NCI-H2107 (cell line): ENCODE results near the gene ADAR.
A peak's percentile ranks its signal among the peaks of the same experiment; 100 is the strongest.

Experiments used
- DNase-seq: peaks from one replicate; lab custom pipeline; 2025; lab: John Stamatoyannopoulos, UW

Gene ADAR

DNA sequence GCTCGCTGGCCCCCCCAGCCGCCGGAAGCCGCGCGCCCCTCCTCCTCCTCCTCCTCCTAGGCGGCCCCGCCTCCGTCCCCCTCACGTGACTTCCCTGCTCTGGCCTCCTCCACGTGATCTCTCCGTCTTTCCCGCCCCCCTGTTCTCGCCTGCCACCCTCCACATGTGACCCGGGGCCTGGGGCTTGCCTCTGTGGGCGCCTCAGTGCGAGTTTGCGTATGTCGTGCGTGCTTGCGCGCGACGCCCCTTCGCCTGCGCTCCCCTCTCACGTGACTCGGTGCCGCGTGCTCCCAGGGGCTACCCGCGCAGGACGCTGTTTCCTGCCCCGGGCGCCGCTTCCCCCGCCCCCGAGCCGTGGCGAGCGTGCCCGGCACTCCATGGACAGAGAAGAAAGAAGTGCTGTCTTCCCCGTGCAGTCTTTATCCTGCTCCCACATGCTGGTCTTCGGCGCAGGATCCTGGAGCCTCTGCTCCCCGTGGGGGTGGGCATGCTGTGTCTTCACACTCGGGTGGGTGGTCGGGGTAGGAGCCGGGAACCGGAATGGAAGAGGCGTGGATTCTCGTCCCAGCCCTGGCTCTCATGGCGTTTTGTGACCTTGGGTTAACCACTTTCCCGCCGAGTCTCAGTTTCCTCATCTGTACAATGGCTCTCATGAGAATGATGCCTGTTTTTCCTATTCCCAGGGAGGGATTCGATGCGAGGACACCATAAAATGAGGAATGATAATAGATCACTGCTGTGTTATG is 49.1 kb downstream of the ADAR start:
- peak; percentile 97 for DNase-seq

GRCh38 chr1:154557939-154558719 is 49.9 kb downstream of the ADAR start, which contains the start of gene UBE2Q1:
TSS of gene UBE2Q1 (minus strand) at chr1:154558662. CDS start at chr1:154558553, 109 bp downstream.
- DNase-seq = no peak

- no peak for DNase-seq
Observed at GRCh38 chr1:154557248-154557938, 50.6 kb downstream of the ADAR start.

DNA sequence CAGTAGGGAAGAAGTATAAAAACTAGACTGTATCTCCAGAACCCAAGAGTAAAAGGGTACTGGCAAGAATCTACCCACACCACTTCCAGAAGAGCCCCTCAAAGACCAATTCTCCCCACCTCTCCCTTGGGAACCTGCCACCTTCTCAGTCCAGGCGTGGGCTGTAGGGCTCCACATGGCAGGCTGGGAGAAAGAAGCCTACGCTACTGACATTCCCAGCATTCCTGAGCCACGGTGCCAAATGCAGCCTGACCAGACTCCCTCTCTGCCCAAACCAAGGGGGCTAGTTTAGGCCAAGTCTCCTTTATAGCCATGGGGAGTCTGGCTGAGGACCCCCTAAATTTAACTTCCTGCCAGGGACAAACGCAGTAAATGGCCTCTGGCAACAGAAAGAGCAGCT is 51.6 kb downstream of the ADAR start:
- no peak for DNase-seq

DNA sequence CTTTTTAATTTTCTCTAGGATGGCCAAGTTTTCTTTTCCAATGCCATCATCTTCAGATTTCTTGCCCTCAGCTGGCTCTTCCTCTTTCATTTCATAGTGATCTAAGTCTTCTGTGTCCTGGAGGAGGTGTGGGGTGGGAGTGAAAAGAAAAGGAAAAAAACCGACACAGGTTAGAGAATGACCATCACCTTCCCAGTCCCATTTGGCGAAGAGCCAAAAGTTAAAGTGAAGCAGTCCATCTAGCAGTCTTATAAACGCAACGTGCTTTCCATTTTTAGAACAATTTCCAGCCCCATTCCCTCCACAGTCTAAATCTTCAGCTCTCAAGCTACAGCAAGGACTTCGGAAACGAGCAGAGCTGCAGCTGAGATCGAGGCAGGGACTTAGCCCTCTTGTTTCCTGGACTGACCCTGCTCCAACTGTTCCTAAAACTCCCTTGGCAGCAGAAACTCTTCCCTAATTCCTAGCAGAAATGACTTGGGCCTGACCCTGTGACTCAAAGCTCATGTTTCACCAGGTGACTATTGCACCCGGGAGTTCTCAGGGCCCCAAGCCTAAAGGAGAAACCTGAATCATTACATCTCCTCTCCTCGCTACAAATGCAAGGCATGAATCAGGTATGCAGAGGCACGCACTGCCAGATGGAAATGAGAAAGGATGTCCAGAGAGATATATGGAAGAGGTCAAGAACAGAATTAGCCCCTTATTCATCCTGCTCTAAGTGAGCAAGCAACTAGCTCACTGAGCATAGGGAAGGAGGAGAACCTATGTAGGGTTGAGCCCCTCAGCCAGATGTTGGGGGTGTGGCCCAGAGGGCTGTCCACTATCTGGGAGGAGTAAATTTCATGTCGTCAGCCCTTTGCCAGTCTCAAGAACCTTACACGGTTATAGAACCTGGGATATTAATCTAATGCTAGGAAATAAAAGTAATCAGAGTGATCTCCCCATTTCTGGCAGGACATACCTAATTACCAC is 54.6 kb downstream of the ADAR start:
- DNase-seq = no peak

DNA sequence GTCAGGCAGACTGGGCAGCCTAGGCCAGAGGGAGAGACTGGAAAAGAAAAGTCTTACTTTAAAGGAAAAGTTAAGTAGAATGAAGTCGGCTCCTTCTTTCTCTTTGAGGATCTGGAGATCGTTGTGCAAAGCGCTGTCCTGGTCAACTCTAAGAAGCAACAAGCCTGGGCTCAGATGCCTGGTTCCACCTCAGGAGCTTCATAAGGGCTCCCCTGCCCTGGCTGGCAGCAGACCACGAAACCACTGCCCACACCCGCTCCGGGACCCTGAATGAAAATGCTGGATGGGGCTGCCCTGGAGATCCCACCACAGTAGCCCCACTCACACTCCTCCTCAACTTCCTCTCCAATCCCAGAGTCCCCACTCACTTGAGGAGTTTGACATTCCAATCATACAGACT is 56.0 kb downstream of the ADAR start:
- DNase-seq = no peak

DNA sequence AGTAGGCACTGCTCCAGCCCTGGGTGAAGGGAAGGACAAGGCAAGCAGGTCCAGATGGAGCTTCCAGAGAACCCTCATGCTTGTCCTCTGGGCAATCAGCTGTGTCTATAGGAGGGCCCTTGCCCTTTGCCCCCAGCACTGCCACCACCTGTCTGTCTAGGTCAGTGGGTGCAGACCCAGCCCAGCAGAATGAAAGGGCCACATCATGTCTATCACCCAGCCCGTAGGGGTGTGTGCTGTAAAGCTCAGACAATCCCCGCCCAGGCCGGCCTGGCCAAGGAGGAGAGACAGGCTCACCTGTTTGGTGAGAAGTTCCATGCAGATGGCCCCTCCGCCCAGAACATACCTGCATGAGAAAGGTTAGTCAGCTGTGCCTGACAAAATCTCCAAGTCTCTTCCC is 56.5 kb downstream of the ADAR start:
- no peak for DNase-seq

GRCh38 chr1:154550657-154551056 is 57.3 kb downstream of the ADAR start:
- no peak for DNase-seq

GRCh38 chr1:154550070-154550469 is 57.9 kb downstream of the ADAR start:
- DNase-seq = no peak

DNA sequence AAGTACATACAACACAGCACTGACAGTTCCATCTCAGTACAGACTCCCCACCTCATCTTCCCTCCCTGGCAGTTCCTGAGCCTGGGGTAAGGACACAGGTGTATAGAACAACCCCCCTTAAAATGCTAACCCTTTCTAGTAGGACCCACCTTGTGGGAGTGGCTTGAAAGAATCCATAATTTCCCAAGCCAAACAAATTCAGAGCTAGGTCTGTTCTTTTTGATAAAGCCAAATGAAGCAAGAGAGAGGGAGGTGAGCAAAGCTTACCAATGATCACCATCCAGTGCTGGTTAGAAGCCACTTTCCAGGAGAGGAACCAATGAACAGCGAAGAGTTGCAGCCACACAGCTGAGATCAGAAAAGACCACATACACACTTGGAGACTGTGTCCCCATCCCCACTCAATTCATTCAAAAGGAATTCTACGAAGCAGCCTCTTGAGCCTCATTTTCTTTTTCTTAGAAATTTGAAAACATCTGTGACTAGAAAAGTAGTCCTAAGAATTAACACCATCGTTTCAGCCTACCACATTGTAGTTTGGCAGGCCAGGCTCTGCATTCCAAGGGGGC is 58.7 kb downstream of the ADAR start:
- DNase-seq = no peak

DNA sequence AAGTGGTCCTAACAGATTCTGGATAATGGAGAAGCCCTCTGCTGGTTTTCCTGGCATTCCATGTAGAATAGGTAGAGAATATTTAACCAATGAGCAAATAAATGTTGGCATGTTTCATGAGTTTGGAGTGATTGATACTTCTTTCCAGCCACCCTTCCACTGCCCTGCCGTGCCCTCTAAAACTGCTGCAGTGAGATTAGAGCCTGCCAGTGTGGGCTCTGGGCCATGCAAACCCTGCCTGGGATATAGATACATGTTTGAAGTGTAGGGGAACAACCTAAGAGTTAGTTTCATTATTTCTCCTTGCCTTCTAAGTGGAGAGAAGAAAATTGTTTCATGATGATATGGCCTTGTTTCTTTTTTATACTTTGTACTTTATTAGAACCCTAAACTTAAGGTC is 60.0 kb downstream of the ADAR start:
- no peak for DNase-seq

DNA sequence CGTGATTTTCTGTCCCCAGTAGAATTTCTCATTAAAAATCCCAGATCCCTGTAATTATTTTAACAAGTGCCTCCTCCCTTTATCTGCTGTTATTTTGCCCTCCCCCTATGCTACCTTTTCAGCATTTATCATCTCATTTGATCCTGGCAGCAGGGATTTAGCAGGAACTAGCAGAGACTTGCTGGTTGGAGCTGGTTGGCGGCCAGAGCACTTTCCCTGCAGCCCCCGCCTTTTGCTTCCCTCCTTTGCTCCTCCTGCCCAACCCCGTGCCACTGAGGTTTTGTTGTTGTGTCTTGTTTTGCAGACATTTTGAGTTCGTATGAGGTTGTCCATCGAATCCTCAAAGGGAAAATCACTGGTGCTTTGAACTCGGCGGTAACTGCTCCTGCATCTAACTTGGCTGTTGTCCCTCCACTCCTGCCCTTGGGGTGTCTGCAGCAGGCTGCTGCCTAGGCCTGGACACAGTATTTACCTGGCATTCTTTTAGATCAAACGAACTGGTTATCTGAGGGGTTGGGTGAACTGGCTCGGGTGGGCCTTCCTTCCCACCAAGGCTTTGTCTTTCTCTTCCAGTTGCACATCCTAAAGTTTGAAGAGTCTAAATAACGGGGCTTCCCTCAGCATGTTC is 60.8 kb downstream of the ADAR start:
- no peak for DNase-seq

DNA sequence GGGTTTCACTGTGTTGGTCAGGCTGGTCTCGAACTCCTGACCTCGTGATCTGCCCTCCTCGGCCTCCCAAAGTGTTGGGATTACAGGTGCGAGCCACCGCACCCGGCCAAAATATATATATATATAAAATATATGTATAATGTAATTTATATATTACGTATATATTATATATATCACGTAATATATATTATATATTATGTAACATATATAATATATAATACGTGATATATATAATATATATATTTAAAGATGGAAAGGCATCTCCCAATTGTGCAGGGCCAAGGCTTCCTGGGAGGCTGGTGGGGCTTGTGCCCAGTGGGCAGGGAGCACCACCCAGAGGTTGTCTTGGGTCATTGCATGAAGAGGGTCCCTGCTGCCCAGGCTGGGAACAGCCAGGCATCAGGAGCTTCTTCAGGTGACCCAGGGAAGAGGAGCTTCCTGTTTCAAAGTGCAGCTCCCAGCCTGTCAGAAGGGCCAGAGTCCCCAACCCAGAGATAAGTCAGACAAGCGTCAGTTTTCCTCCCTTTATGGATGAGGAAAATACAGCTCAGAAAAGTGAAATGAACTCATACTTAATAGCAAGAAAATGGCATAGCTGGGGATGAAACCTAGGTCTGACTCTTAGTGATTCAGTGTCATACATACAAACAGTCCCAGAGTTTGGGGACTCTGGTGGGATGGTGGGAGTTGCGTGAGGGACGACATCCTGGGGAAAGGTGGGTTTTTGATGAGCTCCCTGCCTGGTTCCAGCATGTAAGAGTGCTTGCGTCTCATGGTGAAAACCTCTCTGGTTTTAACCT is 61.5 kb downstream of the ADAR start:
- DNase-seq = peak; percentile 73

GRCh38 chr1:154541231-154541630 is 66.8 kb downstream of the ADAR start:
- no peak for DNase-seq

DNA sequence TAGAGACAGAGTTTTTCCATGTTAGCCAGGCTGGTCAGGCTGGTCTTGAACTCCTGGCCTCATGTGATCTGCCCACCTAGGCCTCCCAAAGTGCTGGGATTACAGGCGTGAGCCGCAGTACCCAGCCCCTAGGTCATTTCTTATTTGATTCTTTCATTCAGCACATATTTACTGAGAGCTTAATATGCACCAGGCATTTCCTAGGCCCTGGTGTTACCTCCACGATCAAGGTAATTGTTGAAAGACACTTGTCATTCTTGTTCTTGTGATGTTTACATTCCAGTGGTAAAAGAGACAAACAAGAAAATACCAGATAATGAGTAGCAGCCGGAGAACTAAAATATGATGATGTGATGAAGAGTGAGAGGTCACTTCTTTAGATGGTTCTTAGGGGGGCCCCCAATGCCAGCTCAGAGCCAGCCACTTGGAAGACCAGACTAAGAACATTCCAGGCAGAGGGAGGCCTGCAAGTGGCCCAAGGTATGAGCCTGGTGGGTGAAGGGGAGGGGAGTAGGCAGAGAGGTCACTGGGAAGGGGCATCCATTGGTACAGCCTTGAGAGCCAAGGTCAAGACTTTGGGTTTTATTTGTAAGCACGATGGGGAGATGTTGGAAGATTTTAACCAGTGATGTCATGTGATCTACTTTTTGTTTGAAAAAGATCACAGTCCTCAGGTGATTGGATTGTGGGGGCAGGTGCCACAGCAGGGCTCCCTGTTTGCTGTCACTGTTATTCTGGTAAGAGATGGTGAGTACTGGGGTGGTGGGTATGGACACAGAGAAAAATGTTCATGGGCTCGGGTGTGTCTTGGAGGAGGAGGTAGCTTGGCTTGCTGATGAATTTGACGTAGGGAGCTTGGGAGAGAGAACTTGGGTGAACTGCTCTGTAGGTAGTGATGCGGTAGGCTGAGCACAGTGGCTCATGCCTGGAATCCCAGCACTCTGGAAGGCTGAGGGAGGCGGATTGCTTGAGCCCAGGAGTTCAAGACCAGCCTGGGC is 68.2 kb downstream of the ADAR start:
- no peak for DNase-seq

GRCh38 chr1:154536570-154536969 is 71.4 kb downstream of the ADAR start:
- DNase-seq = no peak

GRCh38 chr1:154533952-154534844 is 73.8 kb downstream of the ADAR start:
- peak; percentile 29 for DNase-seq
